Measurements from ENCODE around the gene MBD3L2.

Gene MBD3L2

DNA sequence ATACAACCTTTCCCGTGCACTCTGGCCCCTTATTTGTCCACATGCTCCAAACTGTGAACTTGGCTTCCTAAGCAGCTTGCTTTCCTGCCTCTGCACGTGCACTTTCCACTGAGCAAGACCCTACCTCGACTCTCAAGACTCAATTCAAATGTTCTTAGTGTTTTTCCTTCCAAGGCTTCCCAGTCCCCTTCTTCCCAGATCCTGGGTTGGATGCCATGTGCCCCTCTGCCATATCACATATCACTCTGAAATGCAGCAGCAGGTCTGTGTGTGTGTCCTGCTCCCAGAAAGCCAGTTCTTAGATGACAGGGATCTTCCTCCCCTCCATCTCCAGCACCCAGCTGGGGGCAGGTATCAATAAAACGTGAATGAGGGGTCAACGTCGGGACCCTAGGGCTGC is 23.4 kb downstream of the MBD3L2 start:
- FAIRE-seq (no peak), DNase-seq (ENCODE audit: insufficient read length) (no peak)
- TF ChIP-seq POLR2A (IDR thresholded peaks at IDR 0.05; ENCODE audit: low read depth, low read length) (no peak; the same call in 1 of the 2 replicates), POLR2AphosphoS5 (IDR thresholded peaks at IDR 0.05; ENCODE audit: low read depth, low read length) (no peak), TAF1 (IDR thresholded peaks at IDR 0.05; ENCODE audit: borderline replicate concordance, low read depth, low read length) (no peak)

DNA sequence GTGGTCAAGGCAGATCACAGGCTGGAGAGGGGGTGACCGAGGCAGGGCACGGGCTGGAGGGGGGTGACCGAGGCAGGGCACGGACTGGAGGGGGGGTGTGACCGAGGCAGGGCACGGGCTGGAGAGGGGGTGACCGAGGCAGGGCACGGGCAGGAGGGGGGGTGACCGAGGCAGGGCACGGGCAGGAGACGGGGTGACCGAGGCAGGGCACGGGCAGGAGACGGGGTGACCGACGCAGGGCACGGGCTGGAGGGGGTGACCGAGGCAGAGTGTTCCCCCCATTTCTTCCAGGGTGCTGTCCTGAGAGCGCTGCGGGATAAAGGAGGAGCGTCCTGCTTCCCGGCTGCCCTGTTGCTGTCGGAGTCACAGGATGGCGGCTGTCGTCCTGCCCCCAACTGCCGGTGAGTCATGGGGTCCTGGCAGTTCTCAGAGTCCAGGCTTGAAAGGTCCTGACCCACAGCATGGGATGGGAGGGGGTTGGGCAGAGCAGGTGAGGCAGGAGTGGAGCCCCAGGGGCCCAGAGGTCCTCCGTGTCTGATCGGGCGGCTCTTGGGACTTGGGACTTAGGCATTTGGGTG is 25.7 kb downstream of the MBD3L2 start:
- DNase-seq (ENCODE audit: insufficient read length) (no peak), FAIRE-seq (no peak)
- TF ChIP-seq TAF1 (IDR thresholded peaks at IDR 0.05; ENCODE audit: borderline replicate concordance, low read depth, low read length) (no peak), POLR2A (IDR thresholded peaks at IDR 0.05; ENCODE audit: low read depth, low read length) (no peak), POLR2AphosphoS5 (IDR thresholded peaks at IDR 0.05; ENCODE audit: low read depth, low read length) (no peak)

DNA sequence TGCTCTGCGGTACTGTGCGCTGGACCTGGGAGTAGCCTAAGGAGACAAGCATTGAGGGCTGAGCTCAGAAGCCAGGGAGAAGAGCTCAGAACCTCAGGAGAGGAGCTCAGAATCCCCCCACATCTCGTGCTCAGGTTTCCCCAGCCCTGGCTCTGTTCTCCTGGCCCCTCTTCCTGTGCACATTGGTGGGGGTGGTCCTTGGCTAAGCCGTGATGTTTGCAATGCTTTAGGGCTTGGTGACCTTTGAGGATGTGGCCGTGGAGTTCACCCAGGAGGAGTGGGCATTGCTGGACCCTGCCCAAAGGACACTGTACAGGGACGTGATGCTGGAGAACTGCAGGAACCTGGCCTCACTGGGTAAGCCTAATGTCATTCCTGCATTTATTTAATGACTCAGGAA is 27.0 kb downstream of the MBD3L2 start:
- FAIRE-seq (no peak), DNase-seq (ENCODE audit: insufficient read length) (no peak)
- no peak for TF ChIP-seq TAF1 (IDR thresholded peaks at IDR 0.05; ENCODE audit: borderline replicate concordance, low read depth, low read length)
- TF ChIP-seq POLR2AphosphoS5 (IDR thresholded peaks at IDR 0.05; ENCODE audit: low read depth, low read length), result no peak
- TF ChIP-seq POLR2A (IDR thresholded peaks at IDR 0.05; ENCODE audit: low read depth, low read length), result no peak

DNA sequence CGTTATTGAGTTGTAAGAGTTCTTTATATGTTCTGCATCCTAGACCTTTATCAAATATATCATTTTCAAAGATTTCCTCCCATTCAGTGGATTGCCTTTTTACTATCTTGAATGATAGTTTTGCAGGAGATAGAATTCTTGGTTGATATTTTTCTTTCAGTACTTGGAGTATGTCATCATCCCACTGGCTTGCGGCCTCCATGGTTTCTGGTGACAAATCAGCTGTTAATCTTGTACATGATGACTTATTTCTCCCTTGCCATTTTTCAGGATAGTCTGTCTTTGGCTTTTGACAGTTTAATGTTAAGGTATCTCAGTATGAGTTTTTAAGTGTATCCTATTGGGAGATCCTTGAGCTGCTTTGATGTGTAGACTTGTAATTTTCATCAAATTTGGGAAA is 28.9 kb downstream of the MBD3L2 start:
- TF ChIP-seq TAF1 (IDR thresholded peaks at IDR 0.05; ENCODE audit: borderline replicate concordance, low read depth, low read length) (no peak), POLR2AphosphoS5 (IDR thresholded peaks at IDR 0.05; ENCODE audit: low read depth, low read length) (no peak)
- no peak for DNase-seq (ENCODE audit: insufficient read length)
- no peak for FAIRE-seq

DNA sequence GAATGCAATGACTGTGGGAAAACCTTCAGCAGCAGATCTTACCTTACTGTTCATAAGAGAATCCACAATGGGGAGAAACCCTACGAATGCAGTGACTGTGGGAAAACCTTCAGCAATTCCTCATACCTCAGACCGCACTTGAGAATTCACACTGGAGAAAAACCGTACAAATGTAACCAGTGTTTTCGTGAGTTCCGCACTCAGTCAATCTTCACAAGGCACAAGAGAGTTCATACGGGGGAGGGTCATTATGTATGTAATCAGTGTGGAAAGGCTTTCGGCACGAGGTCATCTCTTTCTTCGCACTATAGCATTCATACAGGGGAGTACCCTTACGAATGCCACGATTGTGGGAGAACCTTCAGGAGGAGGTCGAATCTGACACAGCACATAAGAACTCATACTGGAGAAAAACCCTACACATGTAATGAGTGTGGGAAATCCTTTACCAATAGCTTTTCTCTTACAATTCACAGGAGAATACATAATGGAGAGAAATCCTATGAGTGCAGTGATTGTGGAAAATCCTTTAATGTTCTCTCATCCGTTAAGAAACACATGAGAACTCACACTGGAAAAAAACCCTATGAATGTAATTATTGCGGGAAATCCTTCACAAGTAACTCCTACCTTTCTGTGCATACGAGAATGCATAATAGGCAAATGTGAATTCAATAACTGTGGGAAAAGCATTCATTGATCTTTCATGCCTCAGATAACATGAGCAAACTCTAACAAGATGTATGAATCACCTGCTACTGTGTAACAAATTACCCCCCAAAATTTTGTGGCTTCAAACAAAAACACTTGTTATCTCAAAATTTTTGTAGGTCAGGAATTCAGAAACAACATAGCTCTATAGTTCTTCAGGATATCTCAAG is 34.2 kb downstream of the MBD3L2 start:
- DNase-seq (ENCODE audit: insufficient read length) (no peak), FAIRE-seq (peak; percentile 27)
- TF ChIP-seq TAF1 (IDR thresholded peaks at IDR 0.05; ENCODE audit: borderline replicate concordance, low read depth, low read length) (no peak), POLR2AphosphoS5 (IDR thresholded peaks at IDR 0.05; ENCODE audit: low read depth, low read length) (no peak; the same call in 1 of the 2 replicates), POLR2A (IDR thresholded peaks at IDR 0.05; ENCODE audit: low read depth, low read length) (no peak)

DNA sequence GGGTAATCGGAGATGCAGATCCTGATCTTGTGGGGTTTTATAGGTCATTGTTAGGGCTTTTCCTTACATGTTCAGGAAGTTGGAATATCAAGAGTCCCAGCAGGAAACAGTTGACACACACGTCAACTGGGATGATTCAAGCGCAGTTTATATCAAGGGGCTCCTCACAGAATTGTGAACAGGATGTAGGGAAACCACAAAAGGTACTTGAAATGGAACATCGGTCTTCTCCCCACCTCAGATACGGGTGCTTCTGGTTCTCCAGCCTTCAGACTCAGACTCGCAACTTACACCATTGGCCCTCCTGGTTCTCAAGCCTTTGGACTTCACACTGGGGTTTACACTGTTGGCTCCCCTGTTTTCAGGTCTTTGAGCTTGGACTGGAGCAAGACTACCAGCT is 39.9 kb downstream of the MBD3L2 start:
- TF ChIP-seq POLR2AphosphoS5 (IDR thresholded peaks at IDR 0.05; ENCODE audit: low read depth, low read length) (no peak), POLR2A (IDR thresholded peaks at IDR 0.05; ENCODE audit: low read depth, low read length) (no peak), TAF1 (IDR thresholded peaks at IDR 0.05; ENCODE audit: borderline replicate concordance, low read depth, low read length) (no peak)
- DNase-seq (ENCODE audit: insufficient read length) (no peak), FAIRE-seq (no peak)

DNA sequence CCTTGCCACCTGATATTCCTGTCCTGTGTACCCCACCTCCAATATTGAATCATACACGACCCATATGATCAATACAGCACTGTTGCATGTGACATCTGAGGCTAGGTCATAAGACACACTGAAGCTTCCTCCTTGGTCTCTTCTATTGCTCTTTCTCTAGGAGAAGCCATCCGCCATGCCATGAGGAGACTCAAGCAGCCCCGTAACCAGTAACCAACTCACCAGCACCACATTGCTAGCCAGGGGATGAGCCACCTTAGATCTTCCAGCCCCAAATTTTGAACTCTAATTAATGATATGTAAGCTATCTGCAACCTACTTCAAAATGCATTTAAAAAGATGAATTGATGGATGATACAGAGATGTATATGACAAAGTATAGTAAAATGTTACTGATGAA is 49.0 kb downstream of the MBD3L2 start:
- FAIRE-seq, result no peak
- DNase-seq (ENCODE audit: insufficient read length), result no peak
- no peak for TF ChIP-seq POLR2A (IDR thresholded peaks at IDR 0.05; ENCODE audit: low read depth, low read length)
- TF ChIP-seq POLR2AphosphoS5 (IDR thresholded peaks at IDR 0.05; ENCODE audit: low read depth, low read length), result no peak
- TF ChIP-seq TAF1 (IDR thresholded peaks at IDR 0.05; ENCODE audit: borderline replicate concordance, low read depth, low read length), result no peak

DNA sequence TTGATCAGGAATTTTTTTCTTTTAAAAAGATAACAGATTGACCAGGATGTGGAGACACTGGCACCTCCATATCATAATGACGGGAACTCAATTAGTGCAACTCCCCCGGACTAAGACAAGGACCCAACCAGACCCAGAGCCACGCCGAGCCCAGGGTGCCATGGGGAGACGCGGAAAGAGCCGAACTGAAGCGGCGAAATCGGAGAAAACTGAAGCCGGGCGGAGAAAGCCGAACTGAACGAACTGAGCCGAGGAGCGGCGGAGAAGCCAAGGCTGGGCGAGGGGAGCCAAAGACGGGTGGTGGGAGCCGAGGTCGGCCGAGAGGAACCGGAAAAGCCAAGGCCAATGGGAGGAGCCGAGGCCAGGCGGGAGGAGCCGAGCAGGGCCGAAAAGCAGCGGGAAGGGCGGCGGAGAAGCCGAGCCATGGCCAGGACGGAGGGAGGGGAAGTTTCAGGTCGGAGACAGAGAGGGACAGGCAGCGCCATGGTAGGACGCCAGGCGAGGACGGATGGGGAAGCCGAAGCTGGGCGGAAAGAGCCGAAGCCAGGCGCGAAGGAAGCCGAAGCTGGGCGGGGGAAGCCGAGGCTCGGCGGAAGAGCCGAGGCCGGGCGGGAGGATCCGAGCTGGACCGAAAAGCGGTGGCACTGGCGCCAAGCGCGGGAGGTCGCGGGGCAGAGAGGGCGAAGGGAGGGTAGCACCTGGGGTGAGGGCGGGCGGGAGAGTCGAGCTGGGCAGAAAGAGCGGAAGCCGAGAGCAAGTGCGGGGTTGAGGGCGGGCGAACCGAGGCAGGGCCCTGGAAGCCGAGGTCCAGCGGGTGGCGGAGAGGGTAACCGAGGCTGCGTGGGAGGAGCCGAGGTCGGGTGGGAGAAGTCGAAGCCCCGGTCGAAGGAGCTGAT is 49.8 kb downstream of the MBD3L2 start:
- DNase-seq (ENCODE audit: insufficient read length) (peak; percentile 81), FAIRE-seq (peak; percentile 93)
- TF ChIP-seq POLR2AphosphoS5 (IDR thresholded peaks at IDR 0.05; ENCODE audit: low read depth, low read length) (no peak), POLR2A (IDR thresholded peaks at IDR 0.05; ENCODE audit: low read depth, low read length) (peak; percentile 79), TAF1 (IDR thresholded peaks at IDR 0.05; ENCODE audit: borderline replicate concordance, low read depth, low read length) (no peak)

DNA sequence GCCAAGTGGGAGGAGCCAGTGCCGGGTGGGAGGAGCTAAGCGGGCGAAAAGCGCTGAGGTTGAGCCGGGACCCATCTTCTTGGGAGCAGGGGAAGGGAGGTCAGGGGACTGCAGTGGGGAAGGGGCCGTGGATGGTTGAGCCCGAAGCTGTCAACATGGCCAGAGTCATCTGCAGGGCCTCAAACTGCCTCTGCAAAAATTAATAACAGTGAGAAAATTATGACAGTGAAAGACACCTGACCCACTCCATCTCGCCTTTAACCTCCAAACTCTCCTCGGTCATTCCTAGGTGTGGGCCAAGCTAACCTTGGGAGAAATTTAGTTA is 50.4 kb downstream of the MBD3L2 start:
- DNase-seq (ENCODE audit: insufficient read length) (no peak), FAIRE-seq (no peak)
- TF ChIP-seq POLR2AphosphoS5 (IDR thresholded peaks at IDR 0.05; ENCODE audit: low read depth, low read length), result no peak
- no peak for TF ChIP-seq TAF1 (IDR thresholded peaks at IDR 0.05; ENCODE audit: borderline replicate concordance, low read depth, low read length)
- no peak for TF ChIP-seq POLR2A (IDR thresholded peaks at IDR 0.05; ENCODE audit: low read depth, low read length)
